NCI-H748 treated with DMSO at 0.1 percent for 48 hours (cell line): ENCODE measurements around the gene PROKR1.
A peak's percentile ranks its signal among the peaks of the same experiment; 100 is the strongest.
"Not testable (repeated sequence)": the region's sequence is repeated elsewhere in the genome, so short reads cannot be mapped to it uniquely, and the experiment has no call there.

Experiments used
- DNase-seq: peaks from one replicate; lab custom pipeline; 2025; lab: John Stamatoyannopoulos, UW

Gene PROKR1

DNA sequence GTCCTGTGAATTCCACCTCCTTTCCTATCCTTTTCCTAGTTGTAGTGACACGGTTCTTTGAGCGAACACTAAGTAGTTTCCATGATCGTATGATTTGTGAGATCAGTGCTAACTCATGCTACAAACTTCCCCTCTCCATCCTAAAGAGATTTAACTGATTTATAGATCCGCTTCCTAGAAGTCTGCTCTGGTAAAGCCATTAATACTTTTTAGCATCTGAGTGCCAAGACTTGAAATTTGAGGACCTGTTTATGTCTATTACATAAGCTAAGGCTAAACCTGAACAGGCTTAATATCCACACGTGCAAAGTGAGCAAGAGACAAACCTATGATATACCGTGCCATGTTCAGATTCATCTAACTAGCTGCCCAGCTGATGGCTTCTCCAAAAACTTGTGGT is 14.9 kb downstream of the PROKR1 start:
- DNase-seq, result no peak

DNA sequence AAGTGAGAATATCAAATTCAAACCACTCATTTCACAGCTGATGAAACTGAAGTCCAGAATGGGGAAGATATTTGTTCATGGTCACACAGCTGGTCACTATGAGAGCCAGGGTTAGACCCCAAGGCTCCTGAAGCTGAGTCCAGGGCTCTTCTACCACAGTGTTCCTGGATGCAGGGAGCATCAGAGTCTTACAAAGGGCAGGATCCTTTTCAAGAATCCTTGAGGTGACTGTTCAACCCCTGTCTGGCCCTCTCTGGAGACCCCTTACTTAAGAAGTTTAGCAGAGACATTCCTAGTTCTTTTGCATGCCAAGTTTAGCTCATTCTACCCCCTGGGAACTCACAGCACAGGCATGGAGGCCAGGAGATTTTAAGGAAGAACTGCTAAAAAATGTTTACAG is 15.7 kb downstream of the PROKR1 start:
- DNase-seq, result no peak

DNA sequence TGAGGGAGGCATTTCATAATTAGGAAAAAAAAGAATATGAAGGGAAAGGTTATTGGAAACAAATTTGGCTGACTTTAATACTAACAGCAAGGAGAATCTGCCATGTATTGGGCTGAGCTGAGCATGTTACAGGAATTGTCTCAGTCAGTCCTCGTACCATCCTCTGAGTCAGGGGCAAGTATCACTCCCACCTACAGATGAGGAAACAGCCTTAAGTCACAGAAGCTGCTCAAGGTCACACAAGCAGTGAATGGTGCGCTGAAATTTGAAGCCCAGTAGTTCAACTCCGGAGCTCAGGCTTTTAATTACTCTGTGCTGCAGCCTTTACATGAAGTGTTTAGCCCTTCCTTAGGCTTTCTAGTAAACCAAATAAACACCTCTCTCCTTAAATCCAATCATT is 17.3 kb downstream of the PROKR1 start:
- no peak for DNase-seq

DNA sequence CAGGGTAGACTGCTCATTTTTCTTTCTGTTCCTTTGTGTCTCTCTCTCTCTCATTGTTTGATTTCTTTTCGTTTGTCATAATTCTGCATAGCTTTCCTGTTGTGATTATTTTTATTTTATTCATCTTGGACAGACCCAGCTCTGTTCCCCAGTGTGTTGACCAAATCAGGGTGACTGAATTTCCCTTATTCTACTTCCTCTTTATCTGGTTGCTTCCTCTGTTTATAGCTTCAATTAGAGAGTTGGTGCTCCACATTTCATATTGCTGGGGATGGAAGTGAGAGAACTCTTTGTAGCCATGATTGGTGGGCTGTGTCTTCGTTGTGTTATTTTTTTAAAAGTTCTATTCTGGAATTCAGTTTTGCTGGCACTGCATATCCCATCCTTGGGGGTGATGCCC is 19.1 kb downstream of the PROKR1 start:
- no peak for DNase-seq

DNA sequence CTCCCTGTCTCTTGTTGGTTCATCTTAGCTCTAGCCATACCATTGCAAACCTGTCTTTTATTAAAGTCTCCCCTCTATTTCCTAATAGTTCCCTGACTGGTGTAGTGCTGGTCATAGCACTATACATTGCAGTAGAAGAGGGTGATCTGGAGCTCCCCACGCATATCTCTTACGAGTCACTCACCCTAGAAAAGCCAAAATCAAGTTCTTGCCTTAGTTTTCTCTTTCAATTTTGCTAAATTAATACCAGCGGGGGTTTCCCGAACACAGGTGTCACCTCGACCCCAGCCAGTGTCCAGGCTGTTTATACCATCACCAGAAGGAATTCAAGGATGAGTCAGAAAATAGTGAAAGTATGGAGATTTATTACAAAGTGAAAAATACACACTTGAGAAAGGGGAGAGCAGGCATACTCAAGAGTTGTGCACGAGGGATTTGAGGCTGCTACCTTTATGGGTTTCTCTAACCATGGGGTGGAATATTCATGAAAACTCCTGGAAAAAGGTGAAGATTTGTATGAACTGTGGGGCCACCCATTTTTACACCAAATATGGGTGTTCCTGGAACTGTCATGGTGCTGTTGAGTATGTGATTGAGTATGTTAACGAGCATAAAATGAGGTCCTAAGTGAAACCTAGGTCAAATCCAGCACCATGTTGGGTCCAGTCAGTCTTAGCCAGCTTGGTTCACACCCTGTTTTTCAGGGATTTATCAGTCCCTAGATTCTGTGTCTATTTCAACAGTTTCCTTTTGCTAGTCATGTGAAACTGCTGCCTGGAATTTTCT is 20.2 kb downstream of the PROKR1 start:
- no peak for DNase-seq

DNA sequence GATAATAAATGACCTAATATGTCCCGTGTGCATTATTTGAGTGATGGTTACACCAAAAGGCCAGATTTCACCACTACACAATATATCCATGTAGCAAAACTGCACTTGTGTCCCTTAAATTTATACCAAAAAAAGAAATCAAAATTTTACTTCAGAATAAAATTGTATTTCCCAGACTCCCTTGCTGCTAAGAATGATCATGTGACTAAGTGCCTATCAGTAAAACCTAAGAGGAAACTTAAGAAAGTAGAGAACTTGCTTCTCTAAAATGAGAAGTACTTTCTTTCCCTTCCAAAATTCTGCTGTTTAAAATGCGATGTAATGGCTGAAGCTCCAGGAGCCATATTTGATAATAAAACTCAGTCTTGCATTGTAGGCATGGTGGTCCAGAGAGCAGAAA is 24.0 kb downstream of the PROKR1 start:
- no peak for DNase-seq

DNA sequence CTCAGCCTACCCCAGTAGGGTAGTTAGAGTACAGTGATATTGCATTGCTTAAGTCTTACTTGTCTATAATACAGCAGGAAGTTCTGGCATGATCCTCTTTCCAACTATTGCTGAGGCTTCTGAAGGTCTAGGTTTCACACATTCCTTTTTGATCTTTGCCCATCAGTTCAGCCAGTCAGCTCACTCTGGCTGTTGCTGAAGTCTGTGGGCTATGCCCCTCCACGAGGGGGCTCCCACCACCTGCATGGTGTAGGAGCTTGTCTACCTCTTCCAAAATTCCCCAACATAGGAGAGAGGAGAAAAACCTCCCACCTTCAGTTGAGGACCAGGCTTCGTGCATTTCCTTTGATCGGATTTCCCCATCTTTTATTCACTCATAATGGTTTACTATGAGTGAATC is 26.3 kb downstream of the PROKR1 start:
- no peak for DNase-seq

DNA sequence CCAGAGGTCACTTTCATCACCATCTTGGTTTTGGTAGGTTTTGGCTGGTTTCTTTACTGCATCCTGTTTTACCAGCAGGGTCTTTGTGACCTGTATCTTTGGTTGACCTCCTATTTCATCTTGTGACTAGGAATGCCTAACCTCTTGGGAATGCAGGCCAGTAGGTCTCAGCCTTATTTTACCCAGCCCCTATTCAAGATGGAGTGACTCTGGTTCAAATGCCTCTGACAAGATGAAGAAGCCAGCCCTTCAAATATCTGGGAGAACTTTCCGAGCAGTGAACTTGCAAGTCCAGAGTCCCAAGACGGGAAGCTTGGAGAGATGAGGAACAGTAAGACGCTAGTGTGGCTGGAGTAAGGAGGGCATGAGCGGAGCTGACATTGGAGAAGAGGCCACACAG is 28.6 kb downstream of the PROKR1 start:
- DNase-seq, result no peak

DNA sequence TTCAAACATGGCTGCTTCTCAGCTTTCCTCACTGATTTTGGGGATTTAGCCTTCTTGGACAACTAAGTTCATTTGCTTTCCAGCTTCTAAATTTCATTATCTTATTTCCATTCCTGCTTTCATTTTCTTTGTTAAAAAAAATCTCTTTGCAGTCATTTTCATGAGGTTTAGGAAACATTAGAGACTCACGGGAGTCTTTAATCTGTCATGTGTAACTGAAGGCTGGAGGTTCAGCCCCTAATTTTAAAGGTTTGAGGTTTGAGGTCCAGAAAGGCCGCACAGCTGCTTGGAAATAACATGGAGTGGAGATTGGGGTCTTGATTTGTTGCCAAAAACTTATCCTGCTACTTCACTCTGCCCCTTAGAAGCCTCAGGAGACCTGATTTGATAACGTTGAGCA is 30.3 kb downstream of the PROKR1 start:
- no peak for DNase-seq

DNA sequence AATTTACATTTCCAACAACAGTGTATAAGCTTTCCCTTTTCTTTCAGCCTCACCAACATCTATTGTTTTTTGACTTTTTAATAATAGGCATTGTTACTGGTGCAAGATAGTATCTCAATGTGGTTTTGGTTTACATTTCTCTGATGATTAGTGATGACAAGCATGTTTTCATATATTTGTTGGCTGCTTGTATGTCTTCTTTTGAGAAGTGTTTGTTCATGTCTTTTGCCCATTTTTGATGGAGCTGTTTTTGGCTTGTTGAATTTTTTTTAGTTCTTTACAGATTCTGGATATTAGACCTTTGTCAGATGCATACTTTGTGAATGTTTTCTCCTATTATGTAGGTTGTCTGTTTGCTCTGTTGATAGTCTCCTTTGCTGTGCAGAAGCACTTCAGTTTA is 32.1 kb downstream of the PROKR1 start:
- no peak for DNase-seq

DNA sequence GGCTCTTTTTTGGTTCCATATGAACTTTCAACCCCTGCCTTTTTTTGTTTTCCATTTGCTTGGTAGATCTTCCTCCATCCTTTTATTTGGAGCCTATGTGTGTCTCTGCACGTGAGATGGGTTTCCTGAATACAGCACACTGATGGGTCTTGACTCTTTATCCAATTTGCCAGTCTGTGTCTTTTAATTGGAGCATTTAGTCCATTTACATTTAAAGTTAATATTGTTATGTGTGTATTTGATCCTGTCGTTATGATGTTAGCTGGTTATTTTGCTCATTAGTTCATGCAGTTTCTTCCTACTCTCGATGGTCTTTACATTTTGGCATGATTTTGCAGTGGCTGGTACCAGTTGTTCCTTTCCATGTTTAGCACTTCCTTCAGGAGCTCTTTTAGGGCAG is 34.5 kb downstream of the PROKR1 start:
- not testable (repeated sequence) for DNase-seq

DNA sequence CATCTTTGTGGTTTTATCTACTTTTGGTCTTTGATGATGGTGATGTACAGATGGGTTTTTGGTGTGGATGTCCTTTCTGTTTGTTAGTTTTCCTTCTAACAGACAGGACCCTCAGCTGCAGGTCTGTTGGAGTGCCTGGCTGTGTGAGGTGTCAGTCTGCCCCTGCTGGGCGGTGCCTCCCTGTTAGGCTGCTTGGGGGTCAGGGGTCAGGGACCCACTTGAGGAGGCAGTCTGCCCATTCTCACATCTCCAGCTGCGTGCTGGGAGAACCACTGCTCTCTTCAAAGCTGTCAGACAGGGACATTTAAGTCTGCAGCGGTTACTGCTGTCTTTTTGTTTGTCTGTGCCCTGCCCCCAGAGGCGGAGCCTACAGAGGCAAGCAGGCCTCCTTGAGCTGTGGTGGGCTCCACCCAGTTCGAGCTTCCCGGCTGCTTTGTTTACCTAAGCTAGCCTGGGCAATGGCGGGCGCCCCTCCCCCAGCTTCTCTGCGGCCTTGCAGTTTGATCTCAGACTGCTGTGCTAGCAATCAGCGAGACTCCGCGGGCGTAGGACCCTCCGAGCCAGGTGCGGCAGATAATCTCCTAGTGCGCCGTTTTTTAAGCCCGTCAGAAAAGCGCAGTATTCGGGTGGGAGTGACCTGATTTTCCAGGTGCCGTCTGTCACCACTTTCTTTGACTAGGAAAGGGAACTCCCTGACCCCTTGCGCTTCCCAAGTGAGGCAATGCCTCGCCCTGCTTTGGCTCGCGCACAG is 36.0 kb downstream of the PROKR1 start:
- peak; percentile 4 for DNase-seq

DNA sequence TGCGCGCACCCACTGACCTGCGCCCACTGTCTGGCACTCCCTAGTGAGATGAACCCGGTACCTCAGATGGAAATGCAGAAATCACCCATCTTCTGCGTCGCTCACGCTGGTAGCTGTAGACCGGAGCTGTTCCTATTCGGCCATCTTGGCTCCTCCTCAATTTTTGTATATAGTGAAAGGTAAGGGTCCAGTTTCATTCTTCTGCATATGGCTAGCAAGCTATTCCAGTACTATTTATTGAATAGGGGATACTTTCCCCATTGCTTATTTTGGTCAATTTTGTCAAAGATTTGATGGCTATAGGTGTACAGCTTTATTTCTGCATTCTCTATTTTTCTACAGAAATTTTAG is 36.5 kb downstream of the PROKR1 start:
- DNase-seq, result not testable (repeated sequence)

DNA sequence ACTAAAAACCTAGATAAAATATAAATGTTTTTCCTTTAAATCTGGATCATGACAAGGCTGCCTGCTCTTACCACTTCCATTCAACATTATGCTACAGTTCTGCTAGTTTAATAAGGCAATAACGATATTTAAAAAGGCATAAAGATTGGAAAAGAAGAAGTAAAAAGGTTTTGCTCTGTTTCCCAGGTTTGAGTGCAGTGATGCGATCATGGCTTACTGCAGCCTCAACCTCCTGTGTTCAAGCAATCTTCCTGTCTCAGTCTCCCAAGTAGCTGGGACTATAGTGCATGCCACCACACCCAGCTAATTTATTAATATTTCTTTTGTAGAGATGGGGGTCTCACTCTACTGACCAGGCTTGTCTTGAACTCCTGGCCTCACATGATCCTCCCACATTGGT is 40.8 kb downstream of the PROKR1 start:
- no peak for DNase-seq

DNA sequence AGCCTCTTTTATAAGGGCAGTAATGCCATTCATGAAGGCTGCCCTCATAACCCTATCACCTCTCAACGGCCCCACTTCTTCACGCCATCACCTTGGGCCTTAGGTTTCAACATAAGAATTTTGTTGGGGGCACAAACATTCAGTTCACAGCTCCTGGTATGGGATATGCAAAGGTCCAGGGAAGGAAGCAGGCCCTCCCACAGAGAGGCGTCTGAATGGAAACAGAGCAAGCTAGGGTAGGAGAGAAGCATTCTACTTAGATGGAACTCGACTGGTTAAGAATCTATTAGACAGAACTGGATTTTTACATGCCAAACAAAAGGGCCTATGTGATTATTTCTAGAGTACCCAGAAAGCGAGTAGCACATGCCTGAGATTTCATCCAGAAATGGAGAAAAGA is 42.8 kb downstream of the PROKR1 start:
- no peak for DNase-seq

DNA sequence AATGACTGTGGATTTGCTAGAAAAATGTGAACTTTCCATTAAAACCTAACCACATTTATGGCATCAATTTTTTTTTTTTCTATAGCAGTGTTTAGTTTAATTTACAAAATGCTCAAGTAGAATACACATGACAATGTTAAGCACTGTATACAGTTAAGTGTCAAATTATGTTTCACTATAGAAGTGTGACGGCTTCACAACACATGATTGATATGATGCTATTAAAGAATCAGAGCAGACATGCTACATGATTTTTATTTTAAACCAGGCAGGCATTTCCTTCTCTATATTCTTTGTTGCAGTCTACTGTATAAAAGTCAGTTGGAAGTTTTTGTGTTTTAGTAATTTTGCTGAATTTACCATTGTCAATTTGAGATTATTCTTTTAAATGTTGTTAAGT is 43.6 kb downstream of the PROKR1 start:
- DNase-seq, result no peak

DNA sequence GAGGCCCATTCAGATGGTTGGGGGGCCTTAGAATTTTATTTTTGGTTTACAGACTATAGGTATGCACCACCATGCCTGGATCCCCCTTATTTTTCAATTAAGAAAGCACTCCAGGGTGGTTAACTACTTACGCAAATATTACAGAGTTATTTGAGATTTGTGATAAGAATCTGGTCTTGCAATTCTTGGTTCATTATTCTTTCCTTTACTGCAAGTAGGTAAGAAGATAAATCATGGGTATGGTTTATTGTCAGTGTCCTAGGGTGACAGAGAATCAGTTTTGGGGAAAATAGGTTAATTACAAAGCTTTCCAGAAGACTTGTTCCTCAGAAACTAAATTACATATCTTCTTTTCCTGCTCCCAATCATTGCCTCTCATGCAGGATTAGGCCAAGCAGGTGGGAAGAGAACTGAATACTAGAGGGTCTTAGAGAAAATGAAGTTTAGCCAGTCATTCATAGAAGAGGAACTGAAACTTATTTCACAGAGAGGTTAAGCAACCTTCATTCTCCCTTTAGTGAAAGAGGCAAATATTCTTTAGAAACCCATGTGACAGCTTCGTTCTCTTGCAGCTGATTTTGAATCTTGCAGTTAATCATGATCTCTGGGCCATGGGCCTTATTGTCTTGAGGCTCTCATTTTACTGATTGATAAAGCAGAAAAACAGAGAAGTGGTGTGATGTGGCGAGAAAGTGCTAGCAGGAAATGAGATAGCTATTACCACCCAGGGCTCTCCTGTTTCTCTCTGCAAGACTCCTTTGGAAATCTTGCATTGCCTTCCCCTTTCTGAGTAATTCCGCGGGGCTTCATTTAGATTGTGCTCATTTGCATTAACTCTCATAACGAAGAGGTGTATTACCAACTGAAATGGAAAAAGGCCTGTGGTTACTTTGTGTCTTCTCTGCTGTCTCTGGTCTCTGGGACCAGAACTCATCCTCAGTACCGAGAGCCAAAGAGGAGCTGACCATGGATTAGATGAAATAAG is 46.5 kb downstream of the PROKR1 start:
- DNase-seq, result no peak

DNA sequence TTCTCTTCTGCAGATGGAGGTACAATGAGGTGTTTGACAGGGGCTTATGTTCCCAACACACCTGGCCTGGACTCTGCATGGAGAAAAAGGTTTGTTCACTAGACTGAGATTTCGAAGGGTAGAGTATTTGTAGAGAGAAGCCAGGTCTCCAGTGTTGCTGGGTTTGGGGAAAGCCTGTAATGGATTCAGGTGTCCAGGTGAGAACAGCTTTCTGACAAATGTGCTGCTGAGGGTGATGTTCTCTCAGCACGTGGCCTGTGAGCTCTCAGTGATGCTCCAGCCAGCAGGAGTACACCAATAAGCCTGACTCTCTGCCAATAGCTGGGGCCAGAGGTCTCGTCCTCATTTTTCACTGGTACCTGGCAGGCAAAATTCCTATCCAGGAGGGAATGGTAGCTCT is 47.5 kb downstream of the PROKR1 start:
- DNase-seq, result no peak

DNA sequence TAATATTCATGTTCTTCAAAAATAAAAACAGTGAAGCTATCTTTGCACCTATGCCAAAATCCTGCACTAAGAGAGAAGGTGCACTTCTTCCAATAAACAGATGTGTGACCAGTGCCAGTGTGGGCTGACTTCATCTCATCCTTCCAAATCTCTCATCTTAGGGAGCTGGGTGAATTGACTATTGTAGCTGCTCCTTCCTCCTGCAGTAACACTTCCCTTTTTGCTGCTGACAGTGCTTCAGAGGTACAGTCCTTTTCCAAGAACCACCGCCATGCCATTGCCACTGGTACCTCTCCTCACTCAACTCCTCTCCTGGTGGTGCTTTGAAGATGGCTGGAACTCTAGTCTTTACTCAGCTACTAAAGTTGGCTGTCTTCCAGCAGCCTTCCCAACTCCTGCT is 49.1 kb downstream of the PROKR1 start:
- no peak for DNase-seq

DNA sequence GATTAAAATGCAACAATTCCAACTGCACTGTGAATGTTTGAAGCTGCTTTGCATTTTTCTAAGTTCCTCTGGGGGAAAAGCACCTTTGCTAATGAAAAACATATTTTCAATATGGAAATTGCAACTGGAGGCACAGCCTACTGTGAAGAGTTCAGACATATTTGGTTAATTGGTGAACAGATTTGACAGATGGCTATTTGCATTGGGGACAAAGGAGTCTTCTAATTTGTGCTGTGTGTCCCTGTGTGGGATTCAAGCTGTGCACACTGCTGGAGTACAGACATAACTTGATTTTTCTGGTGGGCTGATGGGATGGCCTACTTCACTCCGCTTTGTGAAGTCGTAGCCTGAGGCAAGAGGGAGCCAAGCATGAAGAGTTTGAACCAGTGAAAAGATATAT is 50.6 kb downstream of the PROKR1 start:
- no peak for DNase-seq

DNA sequence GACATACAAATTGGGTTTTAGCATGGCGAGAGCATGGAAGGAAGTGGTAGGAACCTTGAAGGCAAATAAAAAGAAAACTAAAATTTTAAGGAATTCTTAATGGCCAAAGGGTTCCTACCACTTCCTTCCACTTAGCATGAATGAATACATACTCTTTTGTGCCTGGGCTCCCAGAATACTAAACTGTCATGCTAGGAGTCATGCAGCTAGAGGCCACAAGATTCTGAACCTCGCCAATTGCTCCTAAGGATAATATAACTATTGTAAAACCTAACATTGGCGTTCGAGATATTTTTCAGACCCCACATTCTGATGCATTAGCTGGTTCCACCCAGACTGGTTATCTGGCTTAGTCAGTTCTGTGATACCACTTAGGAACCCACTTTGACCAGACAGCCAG is 52.6 kb downstream of the PROKR1 start:
- DNase-seq, result no peak

DNA sequence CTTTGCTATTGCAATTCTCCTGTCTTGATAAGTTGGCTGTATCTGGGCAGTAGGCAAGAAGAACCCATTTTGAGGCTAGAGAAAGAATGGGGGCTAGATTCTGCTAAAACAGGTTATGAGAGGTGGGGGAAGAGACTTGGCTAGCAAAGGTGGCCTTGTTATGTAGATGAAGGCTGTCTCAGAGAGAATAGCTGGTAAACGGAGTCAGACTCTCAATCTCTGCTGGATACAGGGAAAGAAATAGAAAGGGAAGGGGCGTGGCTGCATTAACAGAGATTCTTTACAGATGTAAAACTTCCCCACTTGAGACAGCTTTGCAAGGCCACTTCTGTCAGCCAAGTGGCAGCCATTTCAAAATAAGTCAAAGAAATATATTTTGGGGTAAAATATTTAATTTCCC is 53.2 kb downstream of the PROKR1 start:
- no peak for DNase-seq
